ENCODE data around the gene RPL7L1. TPM values are rescaled to one million over a fixed set of nuclear protein-coding genes. Genes with fewer than 3 reads are reported as not detected.

RPL7L1 gene
- total RNA-seq, result 10 to 100 TPM; 49.6 to 67.0 (median 53.2) TPM

GRCh38 chr6:42879372-42880239 is at the start of gene RPL7L1:
Gene RPL7L1 (plus strand): TSS chr6:42879616. CDS start chr6:42879911, 295 bp downstream.
- no peaks in the 10 kb centered on the region for H3K27me3 ChIP-seq
- no peaks in the 10 kb centered on the region for H3K9me3 ChIP-seq
- peak within 1 kb of the TSS; percentile 63 to 85 (median 66) for H3K4me3 ChIP-seq
- TF ChIP-seq POLR2A (IDR thresholded peaks at IDR 0.05) (peak in 1 of 2 donors; percentile 47), CTCF (IDR thresholded peaks at IDR 0.05) (peak in 3 of 6 experiments; percentile 39 to 48 (median 45))
- peak; percentile 81 to 93 (median 87) for DNase-seq
- H3K27ac ChIP-seq, result peak within 1 kb of the TSS; percentile 89 to 95 (median 92)
- peaks cover 0 to 35% (median 0%) of the 10 kb centered on the region in 3 donors for H3K36me3 ChIP-seq
- peaks cover 0 to 29% (median 0%) of the 10 kb centered on the region in 4 donors for H3K4me1 ChIP-seq

GRCh38 chr6:42831237-42831636 is 48.2 kb upstream of the RPL7L1 start:
- H3K4me1 ChIP-seq, result no peaks in the 10 kb centered on the region
- H3K36me3 ChIP-seq, result peaks cover 0 to 59% (median 0%) of the 10 kb centered on the region in 3 donors
- no peak overlapping the region for H3K27ac ChIP-seq
- H3K4me3 ChIP-seq, result no peak overlapping the region
- no peak for DNase-seq
- H3K27me3 ChIP-seq, result no peaks in the 10 kb centered on the region
- no peak for TF ChIP-seq CTCF (IDR thresholded peaks at IDR 0.05)
- TF ChIP-seq POLR2A (IDR thresholded peaks at IDR 0.05), result no peak
- no peaks in the 10 kb centered on the region for H3K9me3 ChIP-seq

GRCh38 chr6:42834056-42834455 is 45.4 kb upstream of the RPL7L1 start:
- no peak for DNase-seq
- Histone ChIP-seq H3K9me3 (no peaks in the 10 kb centered on the region), H3K27me3 (no peaks in the 10 kb centered on the region), H3K4me1 (no peaks in the 10 kb centered on the region), H3K27ac (no peak overlapping the region), H3K4me3 (no peak overlapping the region), H3K36me3 (peaks cover 0 to 39% (median 0%) of the 10 kb centered on the region in 3 donors)
- no peak for TF ChIP-seq CTCF (IDR thresholded peaks at IDR 0.05)
- no peak for TF ChIP-seq POLR2A (IDR thresholded peaks at IDR 0.05)

- no peak overlapping the region for H3K27ac ChIP-seq
- TF ChIP-seq CTCF (IDR thresholded peaks at IDR 0.05), result no peak
- no peak for TF ChIP-seq POLR2A (IDR thresholded peaks at IDR 0.05)
- H3K36me3 ChIP-seq, result peaks cover 0 to 10% (median 0%) of the 10 kb centered on the region in 3 donors
- DNase-seq, result no peak
- H3K27me3 ChIP-seq, result no peaks in the 10 kb centered on the region
- peaks cover 0 to 8% (median 0%) of the 10 kb centered on the region in 4 donors for H3K4me1 ChIP-seq
- H3K4me3 ChIP-seq, result no peak overlapping the region
- H3K9me3 ChIP-seq, result no peaks in the 10 kb centered on the region
Measured at GRCh38 chr6:42841844-42842584, 37.4 kb upstream of the RPL7L1 start.

GRCh38 chr6:42845327-42845694 is 34.1 kb upstream of the RPL7L1 start:
- Histone ChIP-seq H3K4me1 (peaks cover 0 to 8% (median 0%) of the 10 kb centered on the region in 4 donors), H3K27ac (peak overlapping the region in 1 of 4 donors; percentile 45), H3K4me3 (no peak overlapping the region), H3K9me3 (no peaks in the 10 kb centered on the region), H3K36me3 (peaks cover 0 to 5% (median 0%) of the 10 kb centered on the region in 3 donors), H3K27me3 (no peaks in the 10 kb centered on the region)
- TF ChIP-seq CTCF (IDR thresholded peaks at IDR 0.05) (peak in 2 of 6 experiments; percentile 18 to 22), POLR2A (IDR thresholded peaks at IDR 0.05) (no peak)
- DNase-seq, result peak in 2 of 3 donors; percentile 53 to 68
